ENCODE measurements around the gene SCYGR2.

Gene SCYGR2

GRCh38 chr2:227613272-227613660 is 14.6 kb downstream of the SCYGR2 start:
- no peak for DNase-seq

- no peak for DNase-seq
These were observed 15.6 kb downstream of the SCYGR2 start for GRCh38 chr2:227614246-227614645.

- no peak for DNase-seq
These were observed 16.0 kb downstream of the SCYGR2 start, which contains the start of gene SCYGR3 for GRCh38 chr2:227614740-227615139. TSS of gene SCYGR3 (minus strand) at chr2:227614840. CDS start at chr2:227614840, 0 bp downstream.

GRCh38 chr2:227615181-227615580 is 16.5 kb downstream of the SCYGR2 start:
- no peak for DNase-seq

GRCh38 chr2:227615906-227616305 is 17.2 kb downstream of the SCYGR2 start:
- DNase-seq: no peak

- DNase-seq: no peak
These were observed 17.9 kb downstream of the SCYGR2 start for GRCh38 chr2:227616631-227617030.

- no peak for DNase-seq
These were observed 18.9 kb downstream of the SCYGR2 start, which contains the start of gene SCYGR4 for GRCh38 chr2:227617316-227618230. TSS of gene SCYGR4 (plus strand) at chr2:227617498. CDS start at chr2:227617498, 0 bp downstream.

GRCh38 chr2:227623226-227623625 is 24.5 kb downstream of the SCYGR2 start:
- no peak for DNase-seq

- DNase-seq: no peak
These were observed 26.7 kb downstream of the SCYGR2 start for GRCh38 chr2:227625420-227625819.

GRCh38 chr2:227626580-227627151 is 28.0 kb downstream of the SCYGR2 start:
- DNase-seq: no peak

- no peak for DNase-seq
These were observed 29.1 kb downstream of the SCYGR2 start for GRCh38 chr2:227627769-227628168.

- no peak for DNase-seq
These were observed 30.7 kb downstream of the SCYGR2 start for GRCh38 chr2:227629435-227629834.

GRCh38 chr2:227630322-227630721 is 31.6 kb downstream of the SCYGR2 start:
- DNase-seq: no peak

- no peak for DNase-seq
These were observed 34.1 kb downstream of the SCYGR2 start for GRCh38 chr2:227632827-227633226.

GRCh38 chr2:227634201-227634600 is 35.5 kb downstream of the SCYGR2 start:
- no peak for DNase-seq

- DNase-seq: no peak
These were observed 44.0 kb downstream of the SCYGR2 start for GRCh38 chr2:227642656-227643055.

GRCh38 chr2:227643990-227644551 is 45.4 kb downstream of the SCYGR2 start:
- DNase-seq: no peak
